Measurements from ENCODE around the gene EIF4ENIF1. TPM values are rescaled to one million over a fixed set of nuclear protein-coding genes. Genes with fewer than 3 reads are reported as not detected.

The EIF4ENIF1 gene
- total and polyA plus RNA-seq, 9 of the 15 experiments (the other 6 are each of a cell fraction or from before 2014, with no cell fraction given), result 2.5 to 24.9 (median 15.8) TPM

DNA sequence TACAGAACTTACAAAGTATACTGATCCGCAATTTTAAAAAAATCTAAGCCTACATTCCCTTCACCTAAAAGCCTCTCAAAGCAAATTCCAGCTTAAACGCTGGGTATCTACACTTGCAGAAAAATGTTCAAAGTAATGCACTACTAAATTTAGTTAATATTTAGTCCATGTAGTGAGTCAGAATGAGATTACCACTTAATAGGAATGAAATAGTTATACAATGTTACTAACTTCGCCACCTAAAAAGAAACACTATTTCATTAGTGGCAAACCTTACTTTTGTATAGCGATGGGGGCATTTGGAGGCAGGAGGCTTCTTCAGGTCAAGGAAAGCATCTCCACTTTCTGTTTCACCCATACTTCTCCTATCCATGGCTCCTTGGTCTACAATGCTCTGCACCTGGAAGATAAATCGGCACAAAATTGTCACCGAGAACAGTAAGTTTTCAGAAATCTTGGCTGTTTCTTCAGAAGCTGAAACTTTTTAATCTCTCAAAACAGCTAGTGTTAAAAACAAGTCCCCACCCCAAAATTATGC is 1.2 kb downstream of the EIF4ENIF1 start:
- no peaks in the 10 kb centered on the region for H4K20me1 ChIP-seq (replicated peaks; ENCODE audit: control insufficient read depth, insufficient read depth, low read length)
- H2AFZ ChIP-seq (ENCODE audit: low read depth, low read length), result 0 out of 2 replicates have a peak overlapping the region, but pooled peaks have one; percentile 72
- DNase-seq (ENCODE audit: extremely low read depth in 1 of 4, low spot score in 3 of 4) (no peak), FAIRE-seq (peak; percentile 68), ATAC-seq (no peak)
- H3K27me3 ChIP-seq (ENCODE audit: control insufficient read depth in 2 of 2, insufficient read depth in 2 of 2, low read length in 2 of 2), result no peaks in the 10 kb centered on the region
- H3K9me1 ChIP-seq (ENCODE audit: control insufficient read depth, insufficient read depth, low read length), result no peaks in the 10 kb centered on the region
- POLR2A ChIA-PET, result interaction anchor here (0.7 to 1.0 kb wide), 2 partner anchors 11 to 31 kb away, joined by 3 to 4 read pairs; no protein-coding TSS in a partner anchor
- H3K9ac ChIP-seq (ENCODE audit: insufficient read depth in 1 of 2, low read depth in 2 of 2, low read length in 2 of 2), result peak overlapping the region in 1 of 2 experiments; percentile 98; a peak in 3 of 4 replicates
- no peaks in the 10 kb centered on the region for H3K9me3 ChIP-seq (replicated peaks; ENCODE audit: control insufficient read depth, insufficient read depth, low read depth, low read length)
- H3K4me3 ChIP-seq, result peak overlapping the region; percentile 73
- peaks cover 13 to 21% of the 10 kb centered on the region in 2 experiments; a peak in 4 of 5 replicates for H3K4me1 ChIP-seq (replicated peaks in 1 of 2; ENCODE audit: control insufficient read depth in 2 of 2, insufficient read depth in 2 of 2, low read length in 2 of 2)
- H3K36me3 ChIP-seq (ENCODE audit: control insufficient read depth, insufficient read depth, low read length), result peaks cover 46% of the 10 kb centered on the region
- peak overlapping the region; percentile 95; the same call in 2 of the 3 replicates for H3K27ac ChIP-seq (ENCODE audit: extremely low read depth, low read depth, low read length)
- 35% methylated on average over 6 of the region's 6 CpGs for WGBS (ENCODE audit: insufficient coverage, low coverage, missing lambda C conversion rate)
- CTCF ChIA-PET (ENCODE audit: low intra/inter-chr PET ratio), result no interaction called here
- TF ChIP-seq ZNF324 (CRISPR knock-in tag; IDR thresholded peaks at IDR 0.05), result no peak
- no peak for TF ChIP-seq FUS (optimal IDR thresholded peaks at IDR 0.05; ENCODE audit: low read depth, low read length)
- TF ChIP-seq U2AF2 (optimal IDR thresholded peaks at IDR 0.05; ENCODE audit: low read depth, low read length), result no peak
- TF ChIP-seq CREBBP (IDR thresholded peaks at IDR 0.05; ENCODE audit: low read depth, low read length), result no peak
- TF ChIP-seq, protein P1, sequence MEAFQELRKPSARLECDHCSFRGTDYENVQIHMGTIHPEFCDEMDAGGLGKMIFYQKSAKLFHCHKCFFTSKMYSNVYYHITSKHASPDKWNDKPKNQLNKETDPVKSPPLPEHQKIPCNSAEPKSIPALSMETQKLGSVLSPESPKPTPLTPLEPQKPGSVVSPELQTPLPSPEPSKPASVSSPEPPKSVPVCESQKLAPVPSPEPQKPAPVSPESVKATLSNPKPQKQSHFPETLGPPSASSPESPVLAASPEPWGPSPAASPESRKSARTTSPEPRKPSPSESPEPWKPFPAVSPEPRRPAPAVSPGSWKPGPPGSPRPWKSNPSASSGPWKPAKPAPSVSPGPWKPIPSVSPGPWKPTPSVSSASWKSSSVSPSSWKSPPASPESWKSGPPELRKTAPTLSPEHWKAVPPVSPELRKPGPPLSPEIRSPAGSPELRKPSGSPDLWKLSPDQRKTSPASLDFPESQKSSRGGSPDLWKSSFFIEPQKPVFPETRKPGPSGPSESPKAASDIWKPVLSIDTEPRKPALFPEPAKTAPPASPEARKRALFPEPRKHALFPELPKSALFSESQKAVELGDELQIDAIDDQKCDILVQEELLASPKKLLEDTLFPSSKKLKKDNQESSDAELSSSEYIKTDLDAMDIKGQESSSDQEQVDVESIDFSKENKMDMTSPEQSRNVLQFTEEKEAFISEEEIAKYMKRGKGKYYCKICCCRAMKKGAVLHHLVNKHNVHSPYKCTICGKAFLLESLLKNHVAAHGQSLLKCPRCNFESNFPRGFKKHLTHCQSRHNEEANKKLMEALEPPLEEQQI (IDR thresholded peaks at IDR 0.05), result no peak
- TF ChIP-seq ZNF232 (CRISPR knock-in tag; IDR thresholded peaks at IDR 0.05), result no peak
- no peak for TF ChIP-seq SMARCC2 (IDR thresholded peaks at IDR 0.05; ENCODE audit: low read depth)
- no peak for TF ChIP-seq ZNF445 (CRISPR knock-in tag; IDR thresholded peaks at IDR 0.05; ENCODE audit: low read depth)
- TF ChIP-seq, protein P2, sequence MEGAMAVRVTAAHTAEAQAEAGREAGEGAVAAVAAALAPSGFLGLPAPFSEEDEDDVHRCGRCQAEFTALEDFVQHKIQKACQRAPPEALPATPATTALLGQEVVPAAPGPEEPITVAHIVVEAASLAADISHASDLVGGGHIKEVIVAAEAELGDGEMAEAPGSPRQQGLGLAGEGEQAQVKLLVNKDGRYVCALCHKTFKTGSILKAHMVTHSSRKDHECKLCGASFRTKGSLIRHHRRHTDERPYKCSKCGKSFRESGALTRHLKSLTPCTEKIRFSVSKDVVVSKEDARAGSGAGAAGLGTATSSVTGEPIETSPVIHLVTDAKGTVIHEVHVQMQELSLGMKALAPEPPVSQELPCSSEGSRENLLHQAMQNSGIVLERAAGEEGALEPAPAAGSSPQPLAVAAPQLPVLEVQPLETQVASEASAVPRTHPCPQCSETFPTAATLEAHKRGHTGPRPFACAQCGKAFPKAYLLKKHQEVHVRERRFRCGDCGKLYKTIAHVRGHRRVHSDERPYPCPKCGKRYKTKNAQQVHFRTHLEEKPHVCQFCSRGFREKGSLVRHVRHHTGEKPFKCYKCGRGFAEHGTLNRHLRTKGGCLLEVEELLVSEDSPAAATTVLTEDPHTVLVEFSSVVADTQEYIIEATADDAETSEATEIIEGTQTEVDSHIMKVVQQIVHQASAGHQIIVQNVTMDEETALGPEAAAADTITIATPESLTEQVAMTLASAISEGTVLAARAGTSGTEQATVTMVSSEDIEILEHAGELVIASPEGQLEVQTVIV (CRISPR knock-in tag; IDR thresholded peaks at IDR 0.05; ENCODE audit: borderline replicate concordance), result no peak
- TF ChIP-seq MTF1 (CRISPR knock-in tag; IDR thresholded peaks at IDR 0.05; ENCODE audit: borderline replicate concordance), result no peak
- TF ChIP-seq ZNF766 (CRISPR knock-in tag; conservative IDR thresholded peaks at IDR 0.05), result no peak
- no peak for TF ChIP-seq PTBP1 (IDR thresholded peaks at IDR 0.05; ENCODE audit: low read depth, low read length)
- no peak for TF ChIP-seq HDAC2 (IDR thresholded peaks at IDR 0.05)
- intact Hi-C loops (cut with micrococcal nuclease) (no loop called here), in situ Hi-C loops (cut with MboI) (no loop called here)
- peak overlapping the region; percentile 95 for H3K4me2 ChIP-seq (ENCODE audit: insufficient read depth, low read length)
- H3K79me2 ChIP-seq (ENCODE audit: control insufficient read depth, insufficient read depth, low read length), result peaks cover 65% of the 10 kb centered on the region
- TSS peak; percentile 54 for BruUV-seq (replicated peaks)
